Activated naive CD4-positive, alpha-beta T cell treated with anti-CD3 and anti-CD28 coated beads, Interleukin-2, amount 50 U/mL, for 72 hours (primary cell): ENCODE data around the gene METTL16. TPM values are rescaled to one million over a fixed set of nuclear protein-coding genes. Genes with fewer than 3 reads are reported as not detected.

ENCODE experiments used
- ATAC-seq, 2 donors: fragments of 150-1000 bp; cut with Tn5 transposase; 2 replicates each; pipeline ENCODE4 v1.10.0; 2021; ENCODE audit warnings: mild to moderate bottlenecking in 2 of 2, moderate library complexity in 2 of 2
- DNase-seq, 2 donors: peaks; one replicate each; pipeline ENCODE4 v3.0.0; 2021 to 2022; ENCODE audit warnings: low spot score in 2 of 2
- H3K27ac Mint-ChIP-seq, 2 donors: one replicate each; pipeline ENCODE4 v1.8.0; 2022; ENCODE audit warnings: mild to moderate bottlenecking in 2 of 2, mixed read lengths in 2 of 2
- H3K36me3 Mint-ChIP-seq, 2 donors: one replicate each; pipeline ENCODE4 v1.8.0; 2022; ENCODE audit warnings: mixed read lengths in 2 of 2
- H3K9me3 Mint-ChIP-seq, 2 donors: one replicate each; pipeline ENCODE4 v1.8.0; 2022; ENCODE audit warnings: mixed read lengths in 2 of 2
- total RNA-seq, 2 donors: library from RNA; stranded (reverse); gene quantifications; one replicate each; pipeline ENCODE4 v1.2.3, GENCODE V29; 2022

The METTL16 gene
- total RNA-seq, 2 donors from 2014 or later = 41.3 to 50.7 TPM

GRCh38 chr17:2372681-2373080 is 139.0 kb downstream of the METTL16 start:
- ATAC-seq = no peak
- Mint-ChIP-seq H3K36me3 (no peaks in the 10 kb centered on the region), H3K9me3 (no peaks in the 10 kb centered on the region), H3K27ac (no peak overlapping the region)
- DNase-seq = no peak

DNA sequence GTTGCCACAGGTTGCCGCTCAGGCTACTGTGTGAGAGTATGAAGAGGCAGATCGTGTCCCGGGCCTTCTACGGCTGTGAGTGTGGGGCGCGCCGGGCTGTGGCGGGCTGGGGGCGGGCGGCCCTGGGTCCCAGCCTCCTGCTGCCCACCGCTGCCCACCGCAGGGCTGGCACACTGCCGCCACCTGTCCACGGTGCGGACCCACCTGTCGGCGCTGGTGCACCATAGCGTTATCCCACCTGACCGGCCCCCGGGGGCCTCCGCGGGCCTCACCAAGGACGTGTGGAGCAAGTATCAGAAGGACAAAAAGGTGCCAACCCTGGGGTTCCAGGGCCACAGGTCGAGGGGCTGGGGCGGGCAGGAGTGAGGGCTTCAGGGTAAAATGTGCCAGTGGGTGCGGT is 139.5 kb downstream of the METTL16 start:
- ATAC-seq (no peak), DNase-seq (no peak)
- Mint-ChIP-seq H3K9me3 (no peaks in the 10 kb centered on the region), H3K36me3 (no peaks in the 10 kb centered on the region), H3K27ac (no peak overlapping the region)

DNA sequence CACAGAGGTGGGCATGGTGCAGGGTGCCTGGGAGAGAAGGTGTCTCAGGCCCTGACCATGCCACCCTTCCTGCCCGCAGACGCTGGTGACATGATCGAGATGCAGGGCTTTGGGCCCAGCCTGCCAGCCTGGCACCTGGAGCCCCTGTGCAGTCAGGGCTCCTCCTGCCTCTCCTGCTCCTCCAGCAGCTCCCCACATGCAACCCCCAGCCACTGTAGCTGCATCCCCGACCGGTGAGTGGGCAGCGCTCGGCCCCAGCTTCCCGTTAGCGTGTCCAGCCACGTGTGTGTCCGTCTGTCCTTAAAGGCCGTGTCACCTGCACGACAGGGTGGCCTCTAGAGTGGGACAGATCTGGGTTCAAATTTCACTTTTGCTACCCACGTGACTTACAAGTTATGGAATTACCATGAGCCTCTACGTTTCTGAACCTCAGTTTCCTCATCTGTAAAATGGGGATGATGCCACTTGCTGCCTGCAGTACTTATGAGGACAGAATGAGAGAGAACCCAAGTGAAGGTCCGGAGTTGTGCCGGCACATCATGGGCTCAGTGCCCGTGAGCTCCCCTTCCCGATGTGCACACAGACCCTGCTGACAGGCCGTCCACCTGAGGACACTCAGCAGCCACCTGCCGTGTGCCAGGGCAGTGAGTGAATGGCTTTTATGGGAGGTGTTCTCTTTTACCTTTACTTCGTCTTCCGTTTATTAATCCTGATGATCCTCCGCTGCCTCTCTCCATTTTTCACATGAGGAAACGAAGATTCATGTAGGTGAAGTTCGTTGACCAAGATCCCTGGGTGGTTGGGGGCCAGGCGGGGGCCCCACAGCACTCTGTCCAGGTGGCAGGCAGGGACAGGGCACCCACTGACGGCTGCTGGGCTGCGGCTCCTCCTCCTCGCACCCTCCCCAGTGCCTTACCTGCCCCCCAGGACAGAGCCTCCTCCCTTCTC is 140.2 kb downstream of the METTL16 start:
- Mint-ChIP-seq H3K27ac (peak overlapping the region; percentile 9 to 77), H3K36me3 (no peaks in the 10 kb centered on the region), H3K9me3 (no peaks in the 10 kb centered on the region)
- ATAC-seq = no peak
- DNase-seq = no peak

DNA sequence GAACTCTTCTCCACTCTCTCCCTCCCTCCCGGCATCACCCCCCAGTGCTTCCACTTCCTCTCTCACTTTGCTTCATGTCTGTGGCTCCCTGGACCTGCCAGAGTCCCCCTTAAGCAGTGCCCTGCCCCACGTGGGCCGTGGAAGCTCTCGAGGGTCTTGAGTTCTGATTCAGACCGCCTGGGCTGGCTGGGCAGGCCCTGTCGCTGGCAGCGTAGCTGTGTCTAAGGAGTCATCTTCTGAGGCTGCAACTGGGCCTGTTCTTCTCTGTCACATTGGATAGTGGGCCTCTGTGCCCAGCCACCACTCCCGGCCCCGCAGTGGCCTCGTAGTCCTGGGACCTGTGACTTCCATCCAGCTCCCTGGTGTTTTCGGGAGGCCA is 141.5 kb downstream of the METTL16 start:
- DNase-seq (no peak), ATAC-seq (peak in 1 of 2 donors; percentile 8)
- no peaks in the 10 kb centered on the region for H3K9me3 Mint-ChIP-seq
- H3K27ac Mint-ChIP-seq = no peak overlapping the region
- H3K36me3 Mint-ChIP-seq = no peaks in the 10 kb centered on the region

DNA sequence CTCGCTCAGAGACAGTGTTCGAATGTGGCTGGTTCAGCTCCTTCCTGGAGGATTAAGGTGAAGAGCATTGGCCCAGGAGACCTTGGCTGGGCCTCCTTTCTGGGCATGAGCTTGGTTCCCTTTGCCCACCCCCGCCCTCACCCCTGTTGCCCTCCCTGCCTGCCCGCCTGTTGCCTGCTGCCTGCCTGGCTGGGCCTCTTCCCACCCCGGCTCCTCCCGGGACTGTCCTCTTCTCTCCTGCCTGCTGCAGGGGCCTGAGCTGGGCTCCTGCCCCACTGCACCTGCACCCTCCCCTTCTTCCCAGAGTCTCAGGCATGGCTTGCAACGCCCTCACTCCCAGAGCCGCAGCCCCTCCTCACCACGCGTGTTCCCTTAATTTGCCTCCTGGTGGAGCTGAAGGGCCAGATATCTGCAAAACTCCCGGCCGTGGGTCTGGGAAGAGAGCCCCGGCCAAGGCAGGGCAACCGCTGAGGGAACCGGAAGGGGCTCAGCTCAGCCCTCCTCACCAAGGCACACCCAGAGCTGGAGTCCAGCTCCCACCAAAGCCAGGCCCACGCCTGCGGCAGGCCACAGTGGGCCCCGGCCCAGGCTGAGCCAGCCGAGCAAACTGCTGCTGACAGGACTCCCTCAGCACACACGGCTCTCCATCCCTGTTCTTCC is 142.0 kb downstream of the METTL16 start:
- DNase-seq = no peak
- ATAC-seq = no peak
- no peak overlapping the region for H3K27ac Mint-ChIP-seq
- H3K36me3 Mint-ChIP-seq = no peaks in the 10 kb centered on the region
- no peaks in the 10 kb centered on the region for H3K9me3 Mint-ChIP-seq

DNA sequence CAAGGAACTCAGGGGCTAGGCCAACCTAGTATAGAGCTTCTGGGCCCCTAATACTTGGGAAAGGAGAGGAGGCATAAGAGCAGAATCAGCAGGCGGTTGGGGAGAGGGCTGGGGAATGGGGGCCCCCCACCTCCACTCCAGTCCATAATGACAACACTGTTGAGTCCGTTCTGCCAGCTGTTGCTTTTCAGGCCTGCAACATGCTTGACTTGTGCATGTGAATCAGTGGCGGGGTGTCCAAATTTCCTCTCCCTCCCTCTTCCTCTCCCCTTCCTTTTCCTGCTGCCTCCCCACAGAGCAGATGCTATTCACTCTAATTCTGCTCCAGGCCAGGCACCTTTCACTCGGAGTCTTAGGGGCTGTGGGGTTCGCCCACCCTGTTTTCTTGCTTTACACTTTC is 142.6 kb downstream of the METTL16 start:
- no peaks in the 10 kb centered on the region for H3K9me3 Mint-ChIP-seq
- peak overlapping the region in 1 of 2 donors; percentile 74 for H3K27ac Mint-ChIP-seq
- H3K36me3 Mint-ChIP-seq = no peaks in the 10 kb centered on the region
- ATAC-seq (no peak), DNase-seq (no peak)

DNA sequence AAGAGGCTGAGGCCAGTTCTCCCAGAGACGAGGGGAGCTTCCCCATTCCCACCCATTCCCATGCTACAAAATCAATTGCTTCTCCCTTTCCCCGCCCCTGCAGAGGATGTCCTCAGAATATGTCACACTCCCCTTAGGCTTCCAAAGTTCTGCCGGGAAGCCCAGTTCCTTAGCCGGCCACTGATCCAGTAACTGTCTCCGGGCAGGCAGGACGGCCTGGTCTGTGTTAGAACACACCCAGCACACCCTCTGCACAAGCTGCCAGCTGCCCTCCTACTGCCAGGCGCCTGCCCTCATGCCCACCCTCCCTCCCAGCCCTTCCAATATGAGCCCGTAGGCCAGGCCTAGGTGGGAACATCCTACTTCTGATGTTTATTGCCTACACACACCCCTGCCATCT is 143.3 kb downstream of the METTL16 start:
- DNase-seq = no peak

DNA sequence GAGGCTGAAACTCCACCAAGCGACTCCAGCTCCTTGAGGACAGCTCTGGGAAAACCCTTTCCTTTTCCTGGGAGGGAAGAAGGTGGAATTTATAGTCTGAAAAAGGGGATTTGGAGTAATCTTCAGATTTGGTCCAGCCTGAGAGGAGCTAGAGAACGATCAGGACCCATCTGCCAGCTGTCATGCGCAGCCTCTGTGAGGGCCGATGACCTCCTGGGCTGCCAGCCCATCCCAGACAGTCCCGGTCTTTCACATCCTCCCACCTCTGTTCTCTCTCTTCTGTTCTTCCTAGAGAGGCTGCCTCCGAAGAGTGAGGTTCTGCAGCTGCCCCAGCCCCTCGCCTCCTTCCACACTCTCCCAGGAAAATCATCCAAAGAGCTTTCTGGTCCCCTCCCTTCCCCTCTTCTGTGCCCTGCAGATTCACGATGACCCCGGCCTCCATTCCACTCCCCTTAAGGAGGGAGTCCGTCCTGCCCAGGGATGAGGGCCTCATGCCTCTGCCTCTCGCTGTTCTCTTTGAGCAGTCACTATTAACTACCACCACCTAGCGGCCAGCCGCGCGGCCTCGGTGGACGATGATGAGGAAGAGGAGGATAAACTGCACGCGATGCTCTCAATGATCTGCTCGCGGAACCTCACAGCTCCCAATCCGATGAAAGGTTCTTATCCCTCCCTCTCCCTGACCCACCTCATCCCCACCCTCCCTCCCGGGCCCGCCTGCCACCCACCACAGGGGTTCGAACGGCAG is 144.8 kb downstream of the METTL16 start:
- H3K9me3 Mint-ChIP-seq = no peaks in the 10 kb centered on the region
- no peak for DNase-seq
- no peaks in the 10 kb centered on the region for H3K36me3 Mint-ChIP-seq
- H3K27ac Mint-ChIP-seq = no peak overlapping the region
- ATAC-seq = no peak

More for the DNA sequence above, 143.3 kb downstream of the METTL16 start:
- ATAC-seq = no peak
- Mint-ChIP-seq H3K27ac (no peak overlapping the region), H3K9me3 (no peaks in the 10 kb centered on the region), H3K36me3 (no peaks in the 10 kb centered on the region)

Other genes starting within 250 kb of the METTL16 start
- 10 to 100 TPM; 40.1 to 45.2 TPM for gene SMG6, start 208.1 kb downstream of the METTL16 start, total RNA-seq
- 10 to 100 TPM in 1 of 2 donors, 1 to 10 TPM in 1; 6.3 to 15.9 TPM for gene SRR, start 207.9 kb downstream of the METTL16 start, total RNA-seq
- 10 to 100 TPM; 55.9 to 73.4 TPM for gene TSR1, start 175.4 kb downstream of the METTL16 start, total RNA-seq
- 10 to 100 TPM; 27.8 to 50.1 TPM for gene SGSM2, start 174.4 kb downstream of the METTL16 start, total RNA-seq
- 10 to 100 TPM; 23.4 to 31.9 TPM for gene MNT, start 110.8 kb downstream of the METTL16 start, total RNA-seq
- 100 to 1,000 TPM; 170 to 190 TPM for gene PAFAH1B1, start 81.8 kb upstream of the METTL16 start, total RNA-seq
- gene CLUH, start 199.9 kb upstream of the METTL16 start, total RNA-seq = 10 to 100 TPM; 56.9 to 93.2 TPM
- under 1 TPM in 1 of 2 donors, not detected in 1; 0.10 TPM for gene CCDC92B, start 237.8 kb upstream of the METTL16 start, total RNA-seq